Urinary bladder (tissue), 4 donors: ENCODE results near the gene SLCO2B1. TPM values are rescaled to one million over a fixed set of nuclear protein-coding genes. Genes with fewer than 3 reads are reported as not detected.

Experiments used
- DNase-seq: peaks from one replicate; pipeline ENCODE4 v3.0.0-alpha.2; 2015; ENCODE audit errors: extremely low spot score
- H3K27ac ChIP-seq: one replicate; pipeline ENCODE4 v1.5.1; 2013; ENCODE audit warnings: low read depth, mild to moderate bottlenecking, moderate library complexity
- H3K36me3 ChIP-seq: one replicate; pipeline ENCODE4 v1.6.1; 2013; ENCODE audit warnings: mild to moderate bottlenecking, moderate library complexity; ENCODE audit not compliant: insufficient read depth
- H3K4me1 ChIP-seq: one replicate; pipeline ENCODE4 v1.6.1; 2013; ENCODE audit warnings: mild to moderate bottlenecking, moderate library complexity; ENCODE audit not compliant: insufficient read depth
- H3K4me3 ChIP-seq: one replicate; pipeline ENCODE4 v1.5.1; 2013; ENCODE audit warnings: low read depth, low read length
- WGBS: extraction: QIAGEN DNeasy Blood & Tissue Kit; methylation state at CpG from one replicate; pipeline ENCODE4 v1.1.7; 2013; 5-methylcytosine and 5-hydroxymethylcytosine counted together
- polyA plus RNA-seq: library from polyadenylated mRNA; stranded (reverse); fragments of 200-250 nt; gene quantifications from one replicate; pipeline ENCODE4 v1.2.3, GENCODE V29; 2013
- total RNA-seq: library from RNA; depleted of rRNA; stranded (reverse); fragments of >200 nt; gene quantifications from one replicate; pipeline ENCODE4 v1.2.3, GENCODE V29; 2014
- donor health status: healthy with polysubstance abuse.
- donor health status: healthy.

SLCO2B1 gene
- total and polyA plus RNA-seq, 2 donors, result 11.7 to 25.1 TPM

DNA sequence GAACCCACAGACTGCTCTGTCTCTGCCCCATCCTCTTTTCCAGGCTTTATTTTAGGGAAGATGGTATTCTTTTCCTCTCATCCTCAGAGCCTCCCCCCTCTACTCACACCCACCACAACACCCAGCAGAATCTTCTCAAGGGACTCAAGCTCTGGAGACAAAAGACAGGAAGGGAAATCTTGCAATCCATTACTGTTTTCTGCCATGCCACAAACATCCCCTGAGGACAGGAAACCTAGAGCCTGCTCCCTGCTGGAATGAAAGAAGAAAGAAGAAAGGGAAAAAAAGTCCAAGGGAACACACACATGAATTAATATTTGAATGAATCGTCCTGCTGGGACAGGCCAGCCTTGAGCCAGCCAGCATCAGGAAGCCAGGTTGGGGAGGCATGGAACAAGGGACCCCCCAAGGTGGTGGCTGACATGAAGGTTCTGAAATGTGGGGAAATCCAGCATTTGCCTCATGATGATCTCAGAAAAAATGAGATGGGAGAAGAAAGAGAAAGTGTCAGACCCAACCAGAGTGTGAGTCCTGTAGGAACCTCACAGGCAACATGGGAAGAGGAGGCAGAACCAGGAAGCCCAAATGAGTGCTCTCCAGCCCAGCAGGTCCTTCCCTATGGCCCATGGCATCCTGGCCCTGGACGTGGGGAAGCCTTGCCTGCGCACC is 34.0 kb downstream of the SLCO2B1 start:
- no peak overlapping the region for H3K4me3 ChIP-seq
- H3K4me1 ChIP-seq, result no peaks in the 10 kb centered on the region
- H3K27ac ChIP-seq, result no peak overlapping the region
- DNase-seq, result no peak
- no peaks in the 10 kb centered on the region for H3K36me3 ChIP-seq
- 68% methylated on average over 3 of the region's 3 CpGs for WGBS

GRCh38 chr11:75185866-75186265 is 35.0 kb downstream of the SLCO2B1 start:
- H3K4me3 ChIP-seq, result no peak overlapping the region
- no peak overlapping the region for H3K27ac ChIP-seq
- DNase-seq, result no peak
- no peaks in the 10 kb centered on the region for H3K4me1 ChIP-seq
- WGBS, result 80% methylated on average over 3 of the region's 3 CpGs
- no peaks in the 10 kb centered on the region for H3K36me3 ChIP-seq

GRCh38 chr11:75186999-75187398 is 36.1 kb downstream of the SLCO2B1 start:
- Histone ChIP-seq H3K27ac (no peak overlapping the region), H3K4me1 (no peaks in the 10 kb centered on the region), H3K36me3 (no peaks in the 10 kb centered on the region), H3K4me3 (no peak overlapping the region)
- WGBS, result 92% methylated on average over 4 of the region's 4 CpGs
- no peak for DNase-seq

DNA sequence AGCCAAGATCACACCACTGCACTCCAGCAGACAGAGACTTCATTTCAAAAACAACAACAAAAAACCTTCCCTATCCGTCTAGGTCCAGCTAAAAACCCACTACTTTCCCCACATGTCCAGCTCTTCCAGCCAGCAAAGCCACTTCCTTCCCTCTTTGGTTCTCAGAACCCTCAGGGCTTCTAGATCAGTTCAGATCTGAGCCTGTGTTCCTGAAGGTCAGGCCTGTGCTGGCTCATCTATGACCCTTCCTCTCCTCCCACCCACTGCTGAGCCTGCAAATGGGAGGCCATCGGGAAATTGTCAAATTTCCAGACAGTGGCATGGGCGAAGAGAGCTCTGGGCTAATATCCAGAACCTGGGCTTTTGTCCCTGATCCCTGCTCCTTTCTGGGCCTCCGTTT is 37.8 kb downstream of the SLCO2B1 start:
- Histone ChIP-seq H3K4me1 (no peaks in the 10 kb centered on the region), H3K4me3 (no peak overlapping the region), H3K36me3 (no peaks in the 10 kb centered on the region), H3K27ac (no peak overlapping the region)
- 86% methylated on average over 4 of the region's 4 CpGs for WGBS
- DNase-seq, result no peak

- H3K4me3 ChIP-seq, result no peak overlapping the region
- H3K36me3 ChIP-seq, result no peaks in the 10 kb centered on the region
- H3K4me1 ChIP-seq, result no peaks in the 10 kb centered on the region
- H3K27ac ChIP-seq, result no peak overlapping the region
- 95% methylated on average over 5 of the region's 5 CpGs for WGBS
- DNase-seq, result no peak
Measured at GRCh38 chr11:75189108-75189507, 38.2 kb downstream of the SLCO2B1 start.

- Histone ChIP-seq H3K4me1 (no peaks in the 10 kb centered on the region), H3K27ac (no peak overlapping the region), H3K36me3 (no peaks in the 10 kb centered on the region), H3K4me3 (no peak overlapping the region)
- DNase-seq, result no peak
- WGBS, result 71% methylated on average over 8 of the region's 8 CpGs
Measured at GRCh38 chr11:75189911-75190310, 39.0 kb downstream of the SLCO2B1 start.

GRCh38 chr11:75190652-75191329 is 39.9 kb downstream of the SLCO2B1 start:
- Histone ChIP-seq H3K36me3 (no peaks in the 10 kb centered on the region), H3K4me1 (no peaks in the 10 kb centered on the region), H3K4me3 (no peak overlapping the region), H3K27ac (no peak overlapping the region)
- WGBS, result 91% methylated on average over 2 of the region's 2 CpGs
- no peak for DNase-seq

DNA sequence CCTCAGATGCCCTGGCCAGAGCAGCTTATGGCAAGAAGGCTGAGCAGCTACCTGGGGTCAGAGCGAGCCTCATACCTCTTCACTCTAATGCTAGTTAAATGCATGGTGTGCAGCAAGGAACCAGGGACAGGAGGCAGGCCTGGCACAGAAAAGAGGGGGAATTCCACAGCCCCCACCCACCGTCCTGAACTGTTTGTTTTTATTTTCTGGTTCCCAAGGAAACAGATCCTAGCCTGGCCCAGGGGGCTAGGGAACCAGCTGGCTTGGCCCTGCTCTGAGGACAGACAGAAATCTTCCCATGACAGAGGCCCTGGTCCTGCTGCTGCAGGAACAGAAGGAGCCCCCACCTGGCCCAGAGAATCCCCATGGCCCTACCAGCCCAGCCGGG is 40.4 kb downstream of the SLCO2B1 start:
- WGBS, result 49% methylated on average over 3 of the region's 3 CpGs
- Histone ChIP-seq H3K4me1 (no peaks in the 10 kb centered on the region), H3K27ac (no peak overlapping the region), H3K36me3 (no peaks in the 10 kb centered on the region), H3K4me3 (no peak overlapping the region)
- no peak for DNase-seq

- Histone ChIP-seq H3K27ac (no peak overlapping the region), H3K4me3 (no peak overlapping the region), H3K4me1 (no peaks in the 10 kb centered on the region), H3K36me3 (no peaks in the 10 kb centered on the region)
- WGBS, result 97% methylated on average over 15 of the region's 15 CpGs
- no peak for DNase-seq
Measured at GRCh38 chr11:75193271-75193670, 42.4 kb downstream of the SLCO2B1 start.

DNA sequence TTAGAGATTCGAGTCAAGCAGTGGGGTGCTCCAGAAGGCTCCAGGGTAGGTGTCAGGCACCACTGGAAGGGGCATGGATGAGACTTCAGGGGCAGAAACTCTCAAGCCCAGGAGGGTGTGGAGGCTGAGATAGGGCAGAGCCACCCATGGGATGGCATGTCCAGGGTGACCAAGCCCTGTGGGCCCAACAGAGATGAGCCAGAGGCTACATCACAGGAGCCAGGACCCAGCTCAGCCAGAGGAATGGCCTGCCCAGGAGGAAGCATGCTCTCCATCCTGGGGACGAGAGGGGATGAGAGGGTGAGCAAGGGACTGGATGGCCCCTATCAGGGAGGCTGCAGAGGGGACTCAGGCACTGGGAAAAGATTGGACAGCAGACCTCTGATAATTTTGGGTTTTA is 42.8 kb downstream of the SLCO2B1 start:
- Histone ChIP-seq H3K27ac (no peak overlapping the region), H3K36me3 (no peaks in the 10 kb centered on the region), H3K4me1 (no peaks in the 10 kb centered on the region), H3K4me3 (no peak overlapping the region)
- 81% methylated on average over 2 of the region's 2 CpGs for WGBS
- DNase-seq, result no peak

- 52% methylated on average over 5 of the region's 5 CpGs for WGBS
- DNase-seq, result no peak
- H3K27ac ChIP-seq, result no peak overlapping the region
- H3K4me1 ChIP-seq, result no peaks in the 10 kb centered on the region
- H3K4me3 ChIP-seq, result no peak overlapping the region
- no peaks in the 10 kb centered on the region for H3K36me3 ChIP-seq
Measured at GRCh38 chr11:75194147-75194546, 43.2 kb downstream of the SLCO2B1 start.

DNA sequence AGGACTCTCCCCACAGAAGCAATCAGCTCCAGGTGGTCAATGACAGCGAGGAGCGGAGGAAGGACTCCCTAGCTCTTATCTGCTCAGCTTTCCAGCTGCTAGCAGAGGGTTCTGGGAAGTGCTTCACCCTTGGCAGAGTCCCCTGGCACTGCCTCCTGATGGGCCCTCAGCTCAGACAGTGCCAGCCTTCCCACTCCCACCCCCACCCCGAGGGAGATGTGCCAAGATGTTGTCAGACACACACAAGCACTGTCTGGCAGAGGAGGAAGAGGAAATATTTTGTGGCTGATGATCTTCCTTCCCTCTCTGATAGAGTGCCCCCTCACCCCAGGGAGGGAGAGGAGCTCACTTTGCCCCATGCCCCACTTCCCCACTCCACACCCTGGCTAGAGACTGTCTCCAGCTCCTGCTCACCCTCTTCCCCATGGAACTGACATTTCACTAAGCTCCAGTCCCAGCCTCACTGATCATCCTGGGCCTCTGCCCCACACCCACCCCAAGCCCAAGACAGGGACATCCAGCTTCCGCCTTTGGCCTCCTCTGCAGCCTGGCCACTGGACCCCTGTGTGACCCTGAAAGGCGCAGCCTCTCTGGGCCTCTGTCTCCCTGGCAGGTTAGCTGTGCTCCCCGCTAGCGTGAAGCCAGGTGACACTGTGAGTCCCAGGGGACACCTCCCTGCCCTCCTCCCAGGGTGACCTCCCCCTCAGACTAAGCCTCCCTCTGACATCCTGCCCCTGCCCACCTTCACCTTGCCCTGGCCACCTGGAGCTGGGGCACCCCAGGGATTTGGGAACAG is 44.5 kb downstream of the SLCO2B1 start:
- Histone ChIP-seq H3K4me1 (no peaks in the 10 kb centered on the region), H3K27ac (no peak overlapping the region), H3K4me3 (no peak overlapping the region), H3K36me3 (no peaks in the 10 kb centered on the region)
- WGBS, result 68% methylated on average over 7 of the region's 7 CpGs
- no peak for DNase-seq

- 74% methylated on average over 8 of the region's 8 CpGs for WGBS
- no peak overlapping the region for H3K27ac ChIP-seq
- H3K36me3 ChIP-seq, result no peaks in the 10 kb centered on the region
- no peak for DNase-seq
- H3K4me1 ChIP-seq, result no peaks in the 10 kb centered on the region
- H3K4me3 ChIP-seq, result no peak overlapping the region
Measured at GRCh38 chr11:75196426-75196825, 45.5 kb downstream of the SLCO2B1 start.
